ENCODE measurements around the gene B9D1.

GRCh38 chr17:19364699-19365498 is 2.4 kb upstream of the B9D1 start:
- no peak for TF ChIP-seq POLR2A (IDR thresholded peaks at IDR 0.05)
- no peak for TF ChIP-seq CTCF (IDR thresholded peaks at IDR 0.05)
